HCT116 (cell line): ENCODE results near the gene SGSM2. TPM values are rescaled to one million over a fixed set of nuclear protein-coding genes. Genes with fewer than 3 reads are reported as not detected.

Experiments
- ATAC-seq: fragments of 200-7000 bp; cut with Tn5 transposase; 2 replicates; pipeline ENCODE4 v1.9.1; 2020; ENCODE audit warnings: mild to moderate bottlenecking, moderate library complexity
- BruUV-seq: library from RNA; stranded (reverse); fragments of 400-500 nt; replicated peaks from 2 replicates; lab custom pipeline; 2021; lab: Mats Ljungman, UMichigan
- CTCF ChIA-PET: fragments of 300-600 bp; sonication (Branson Sonifier 250); formaldehyde crosslinking; loops from one replicate; lab custom pipeline; 2021; ENCODE audit warnings: antibody characterized with exemption; lab: Charles Lee
- POLR2A ChIA-PET: fragments of 300-600, 350-600 bp; sonication (Branson Sonifier 250); formaldehyde crosslinking; loops from one replicate; lab custom pipeline; 2021; ENCODE audit warnings: antibody characterized with exemption; lab: Charles Lee
- RAD21 ChIA-PET, 2 experiments: fragments of 300-600 bp; sonication (Branson Sonifier 250); formaldehyde crosslinking; loops; one replicate each; lab custom pipeline; 2023; ENCODE audit warnings: low total read pairs in 2 of 2; ENCODE audit not compliant: uncharacterized antibody in 2 of 2, unreplicated experiment in 2 of 2, low non-redundant PET in 1 of 2; lab: Charles Lee
- DNase-seq: peaks from one replicate; pipeline ENCODE4 v3.0.0-alpha.2; 2010; ENCODE audit warnings: low read depth, low spot score
- H2AFZ ChIP-seq: fragments of 200-600 bp; shearing (Covaris generic), sonication (generic); 2 replicates; pipeline ENCODE4 v1.6.1; 2017; ENCODE audit warnings: low read depth, mixed run types, mixed read lengths, antibody characterized with exemption, low read length; ENCODE audit not compliant: poor library complexity, severe bottlenecking
- H3K27ac ChIP-seq: 2 replicates; pipeline ENCODE4 v1.5.1; 2012; ENCODE audit warnings: low read depth, low read length
- H3K27me3 ChIP-seq: fragments of 200-600 bp; sonication (generic); 2 replicates; pipeline ENCODE4 v1.6.1; 2016; ENCODE audit warnings: mixed run types, low read length, mixed read lengths; ENCODE audit not compliant: insufficient read depth
- H3K36me3 ChIP-seq, 2 experiments: fragments of 200-500 bp in 1 of 2; fragments of 200-600 bp in 1 of 2; sonication (Bioruptor generic) in 1 of 2; sonication (generic) in 1 of 2; 2 replicates each; pipeline versions ENCODE4 v1.5.1 to v1.6.1; 2014 to 2016; ENCODE audit warnings: low read length in 2 of 2, inconsistent platforms in 1 of 2, mixed read lengths in 1 of 2, mixed run types in 1 of 2; ENCODE audit not compliant: insufficient read depth in 2 of 2, control insufficient read depth in 1 of 2
- H3K4me1 ChIP-seq, 2 experiments: fragments of 200-600 bp in 1 of 2; sonication (generic) in 1 of 2; 2 replicates each; pipeline versions ENCODE4 v1.5.1 to v1.6.1; 2012 to 2017; ENCODE audit warnings: low read length in 2 of 2, inconsistent platforms in 1 of 2, mild to moderate bottlenecking in 1 of 2, mixed read lengths in 1 of 2, mixed run types in 1 of 2, moderate library complexity in 1 of 2; ENCODE audit not compliant: insufficient read depth in 2 of 2, control insufficient read depth in 1 of 2
- H3K4me2 ChIP-seq: fragments of 200-600 bp; sonication (generic); 2 replicates; pipeline ENCODE4 v1.6.1; 2017; ENCODE audit warnings: mixed run types, low read length, mixed read lengths
- H3K4me3 ChIP-seq, 2 experiments: fragments of 200-600 bp in 1 of 2; sonication (generic) in 1 of 2; replicated peaks in 1 of 2; 2 replicates each; pipeline ENCODE4 v1.5.1; 2011 to 2016; ENCODE audit warnings: low read length in 2 of 2, control low read depth in 1 of 2, low read depth in 1 of 2, mild to moderate bottlenecking in 1 of 2, mixed read lengths in 1 of 2, mixed run types in 1 of 2
- H3K79me2 ChIP-seq: fragments of 200-600 bp; sonication (generic); 2 replicates; pipeline ENCODE4 v1.6.1; 2017; ENCODE audit warnings: mild to moderate bottlenecking, mixed run types, low read length, moderate library complexity, mixed read lengths; ENCODE audit not compliant: insufficient read depth
- H3K9ac ChIP-seq: fragments of 200-600 bp; sonication (generic); 2 replicates; pipeline ENCODE4 v1.6.1; 2016; ENCODE audit warnings: low read length, mixed read lengths
- H3K9me2 ChIP-seq: fragments of 200-600 bp; sonication (generic), shearing (Covaris generic); 2 replicates; pipeline ENCODE4 v1.6.1; 2017; ENCODE audit warnings: mixed run types, mild to moderate bottlenecking, moderate library complexity; ENCODE audit not compliant: insufficient read depth
- H3K9me3 ChIP-seq, 2 experiments: fragments of 200-500 bp in 1 of 2; fragments of 200-600 bp in 1 of 2; sonication (Bioruptor generic) in 1 of 2; sonication (generic) in 1 of 2; 2 replicates each; pipeline ENCODE4 v1.6.1; 2014 to 2017; ENCODE audit warnings: low read length in 2 of 2, mixed read lengths in 2 of 2, inconsistent platforms in 1 of 2, low read depth in 1 of 2, mild to moderate bottlenecking in 1 of 2, mixed run types in 1 of 2, moderate library complexity in 1 of 2; ENCODE audit not compliant: control insufficient read depth in 1 of 2, insufficient read depth in 1 of 2
- H4K20me1 ChIP-seq: fragments of 200-600 bp; sonication (generic), shearing (Covaris generic); 2 replicates; pipeline ENCODE4 v1.6.1; 2017; ENCODE audit warnings: mixed run types, mild to moderate bottlenecking, moderate library complexity; ENCODE audit not compliant: insufficient read depth
- CBX3 ChIP-seq: IDR thresholded peaks from 2 replicates; pipeline ENCODE4 v1.6.1; 2012; ENCODE audit warnings: low read depth
- JUND ChIP-seq: IDR thresholded peaks from 2 replicates; pipeline ENCODE4 v1.6.1; 2012
- RAD21 ChIP-seq: IDR thresholded peaks from 2 replicates; pipeline ENCODE4 v1.6.1; 2012; ENCODE audit warnings: low read depth, mild to moderate bottlenecking
- intact Hi-C: fragments of 100-400 bp; cut with micrococcal nuclease; formaldehyde crosslinking; loops from 2 replicates; pipeline ENCODE4 v1.10.0; 2022
- total RNA-seq: library from RNA; stranded (reverse); gene quantifications from one replicate; pipeline ENCODE4 v1.2.1, GENCODE V29; 2021; ENCODE audit not compliant: unreplicated experiment
- TF ChIP-seq, protein P1 (sequence below): IDR thresholded peaks from 2 replicates; pipeline ENCODE4 v1.6.1; 2012; ENCODE audit warnings: low read depth

Gene SGSM2
- total RNA-seq, 1 experiment from 2014 or later = 68.1 TPM

GRCh38 chr17:2410951-2411350 is 73.7 kb downstream of the SGSM2 start:
- H3K4me1 ChIP-seq = peaks cover 19 to 34% of the 10 kb centered on the region in 2 experiments
- DNase-seq = no peak
- no peak overlapping the region for H3K9ac ChIP-seq
- intact Hi-C loops = no loop called here
- no peak overlapping the region for H3K4me3 ChIP-seq
- no TSS peak for BruUV-seq
- CTCF ChIA-PET = interaction anchor here (5.1 kb wide), 1 partner anchor 28 kb away, joined by 41 read pairs; no protein-coding TSS in a partner anchor
- H4K20me1 ChIP-seq = no peaks in the 10 kb centered on the region
- no peaks in the 10 kb centered on the region for H3K79me2 ChIP-seq
- no peak for TF ChIP-seq CBX3
- TF ChIP-seq JUND = no peak
- TF ChIP-seq, all 23 proteins: peak for 0
- Histone ChIP-seq H3K27me3 (no peaks in the 10 kb centered on the region), H3K27ac (no peak overlapping the region), H2AFZ (no peak overlapping the region), H3K9me3 (no peaks in the 10 kb centered on the region), H3K9me2 (no peaks in the 10 kb centered on the region), H3K36me3 (no peaks in the 10 kb centered on the region; a peak in 1 of 4 replicates), H3K4me2 (no peak overlapping the region)
- no peak for ATAC-seq
- RAD21 ChIA-PET = no interaction called here
- POLR2A ChIA-PET = no interaction called here

GRCh38 chr17:2412561-2413021 is 75.3 kb downstream of the SGSM2 start:
- no peaks in the 10 kb centered on the region for H3K27me3 ChIP-seq
- peaks cover 4 to 18% of the 10 kb centered on the region in 2 experiments for H3K4me1 ChIP-seq
- ChIA-PET CTCF (interaction anchor here (0.5 to 5.1 kb wide), 3 partner anchors 19 to 162 kb away, joined by 3 to 41 read pairs (median 4); no protein-coding TSS in a partner anchor), RAD21 (interaction anchor here in 1 of 2 experiments (1.2 kb wide), 1 partner anchor 30 kb away, joined by 4 read pairs; no protein-coding TSS in a partner anchor), POLR2A (interaction anchor here (1.7 kb wide), 1 partner anchor 13 kb away, joined by 4 read pairs; no protein-coding TSS in a partner anchor)
- ATAC-seq (peak; percentile 48), DNase-seq (no peak)
- BruUV-seq = no TSS peak
- no peaks in the 10 kb centered on the region for H3K79me2 ChIP-seq
- no peaks in the 10 kb centered on the region for H4K20me1 ChIP-seq
- H3K9me3 ChIP-seq = no peaks in the 10 kb centered on the region
- H3K36me3 ChIP-seq = no peaks in the 10 kb centered on the region; a peak in 1 of 4 replicates
- intact Hi-C loops = no loop called here
- TF ChIP-seq RAD21 = peak; percentile 34; the same call in 1 of the 2 replicates
- TF ChIP-seq, protein P1, sequence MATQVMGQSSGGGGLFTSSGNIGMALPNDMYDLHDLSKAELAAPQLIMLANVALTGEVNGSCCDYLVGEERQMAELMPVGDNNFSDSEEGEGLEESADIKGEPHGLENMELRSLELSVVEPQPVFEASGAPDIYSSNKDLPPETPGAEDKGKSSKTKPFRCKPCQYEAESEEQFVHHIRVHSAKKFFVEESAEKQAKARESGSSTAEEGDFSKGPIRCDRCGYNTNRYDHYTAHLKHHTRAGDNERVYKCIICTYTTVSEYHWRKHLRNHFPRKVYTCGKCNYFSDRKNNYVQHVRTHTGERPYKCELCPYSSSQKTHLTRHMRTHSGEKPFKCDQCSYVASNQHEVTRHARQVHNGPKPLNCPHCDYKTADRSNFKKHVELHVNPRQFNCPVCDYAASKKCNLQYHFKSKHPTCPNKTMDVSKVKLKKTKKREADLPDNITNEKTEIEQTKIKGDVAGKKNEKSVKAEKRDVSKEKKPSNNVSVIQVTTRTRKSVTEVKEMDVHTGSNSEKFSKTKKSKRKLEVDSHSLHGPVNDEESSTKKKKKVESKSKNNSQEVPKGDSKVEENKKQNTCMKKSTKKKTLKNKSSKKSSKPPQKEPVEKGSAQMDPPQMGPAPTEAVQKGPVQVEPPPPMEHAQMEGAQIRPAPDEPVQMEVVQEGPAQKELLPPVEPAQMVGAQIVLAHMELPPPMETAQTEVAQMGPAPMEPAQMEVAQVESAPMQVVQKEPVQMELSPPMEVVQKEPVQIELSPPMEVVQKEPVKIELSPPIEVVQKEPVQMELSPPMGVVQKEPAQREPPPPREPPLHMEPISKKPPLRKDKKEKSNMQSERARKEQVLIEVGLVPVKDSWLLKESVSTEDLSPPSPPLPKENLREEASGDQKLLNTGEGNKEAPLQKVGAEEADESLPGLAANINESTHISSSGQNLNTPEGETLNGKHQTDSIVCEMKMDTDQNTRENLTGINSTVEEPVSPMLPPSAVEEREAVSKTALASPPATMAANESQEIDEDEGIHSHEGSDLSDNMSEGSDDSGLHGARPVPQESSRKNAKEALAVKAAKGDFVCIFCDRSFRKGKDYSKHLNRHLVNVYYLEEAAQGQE = no peak
- H3K27ac ChIP-seq = 0 out of 2 replicates have a peak overlapping the region, but pooled peaks have one; percentile 39
- H3K4me3 ChIP-seq = no peak overlapping the region
- H3K4me2 ChIP-seq = no peak overlapping the region
- H2AFZ ChIP-seq = no peak overlapping the region
- no peaks in the 10 kb centered on the region for H3K9me2 ChIP-seq
- no peak overlapping the region for H3K9ac ChIP-seq
